NCI-H2107 treated with DMSO at 0.1 percent for 48 hours (cell line): Measurements from ENCODE around the gene APLF.
"Not testable (repeated sequence)": the region's sequence is repeated elsewhere in the genome, so short reads cannot be mapped to it uniquely, and the experiment has no call there.

Experiments used
- DNase-seq: peaks from one replicate; lab custom pipeline; 2025; ENCODE audit not compliant: unreplicated experiment; lab: John Stamatoyannopoulos, UW

The APLF gene

DNA sequence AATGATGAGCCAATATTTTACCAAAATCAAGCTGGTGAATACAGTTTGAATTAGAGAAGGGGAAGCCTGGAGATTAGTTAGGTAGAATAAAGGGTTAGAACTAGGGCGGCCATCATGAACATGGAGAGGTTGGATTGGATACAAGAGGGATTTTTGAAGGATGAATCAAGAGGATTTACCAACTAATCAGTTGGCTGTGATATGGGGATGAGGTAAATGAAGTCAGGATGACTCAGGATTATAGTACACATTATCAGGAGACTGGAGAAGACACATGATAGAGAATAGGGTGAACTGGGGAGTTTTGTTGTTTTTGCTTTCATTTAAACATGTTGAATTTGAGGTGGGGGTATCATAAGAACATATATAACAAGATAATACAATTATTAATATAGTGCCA lies 102.2 kb downstream of the APLF start:
- no peak for DNase-seq

DNA sequence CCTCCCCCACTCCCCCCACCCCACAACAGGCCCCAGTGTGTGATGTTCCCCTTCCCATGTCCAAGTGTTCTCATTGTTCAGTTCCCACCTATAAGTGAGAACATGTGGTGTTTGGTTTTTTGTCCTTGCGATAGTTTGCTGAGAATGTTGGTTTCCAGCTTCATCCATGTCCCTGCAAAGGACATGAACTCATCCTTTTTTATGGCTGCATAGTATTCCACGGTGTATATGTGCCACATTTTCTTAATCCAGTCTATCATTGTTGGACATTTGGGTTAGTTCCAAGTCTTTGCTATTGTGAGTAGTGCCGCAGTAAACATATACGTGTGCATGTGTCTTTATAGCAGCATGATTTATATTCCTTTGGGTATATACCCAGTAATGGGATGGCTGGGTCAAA lies 103.0 kb downstream of the APLF start:
- not testable (repeated sequence) for DNase-seq

DNA sequence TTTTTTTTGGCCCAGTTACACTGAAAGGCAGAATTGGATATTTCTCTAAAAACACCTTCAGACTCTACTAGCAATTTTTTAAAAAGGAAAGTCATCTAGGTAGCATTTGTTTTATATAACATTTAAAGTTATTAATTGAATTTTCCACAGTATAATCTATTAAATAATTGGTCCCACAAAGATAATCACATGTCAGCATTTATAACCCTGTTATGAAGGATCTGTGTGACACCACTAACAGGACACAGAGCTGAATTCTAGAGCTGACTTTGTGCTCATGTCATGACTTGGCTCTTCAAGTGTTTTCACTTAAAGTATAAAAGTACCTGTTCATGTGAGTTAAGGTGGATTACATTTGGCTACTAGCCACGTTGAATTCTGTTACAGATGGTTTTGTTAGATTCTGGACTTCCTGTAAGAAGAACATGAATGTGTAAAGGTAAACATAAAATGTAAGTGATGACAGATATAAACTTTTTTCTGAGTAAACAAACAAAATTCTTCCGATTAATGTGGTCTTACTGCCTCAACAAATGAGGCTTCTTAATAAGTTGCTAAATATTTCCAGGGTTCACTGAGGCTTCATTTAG lies 106.9 kb downstream of the APLF start:
- no peak for DNase-seq

DNA sequence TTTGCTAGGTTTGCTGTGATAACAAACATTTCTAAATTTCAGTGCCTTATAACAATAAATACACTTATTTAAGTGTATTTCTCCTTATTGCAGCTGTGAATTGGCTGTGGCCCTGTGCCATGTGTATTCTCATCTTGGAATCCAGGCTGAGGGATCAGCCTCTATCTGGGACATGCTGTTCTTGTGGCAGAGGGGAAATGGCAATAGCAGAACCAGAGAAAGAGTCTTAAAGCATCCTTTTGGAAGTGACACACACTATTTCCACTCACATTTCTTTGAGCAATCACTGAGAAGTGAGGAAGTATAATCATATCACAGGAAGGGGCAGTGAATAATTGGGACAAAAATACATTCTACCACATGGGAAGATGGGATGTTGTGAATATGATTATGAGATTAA lies 109.8 kb downstream of the APLF start:
- no peak for DNase-seq

DNA sequence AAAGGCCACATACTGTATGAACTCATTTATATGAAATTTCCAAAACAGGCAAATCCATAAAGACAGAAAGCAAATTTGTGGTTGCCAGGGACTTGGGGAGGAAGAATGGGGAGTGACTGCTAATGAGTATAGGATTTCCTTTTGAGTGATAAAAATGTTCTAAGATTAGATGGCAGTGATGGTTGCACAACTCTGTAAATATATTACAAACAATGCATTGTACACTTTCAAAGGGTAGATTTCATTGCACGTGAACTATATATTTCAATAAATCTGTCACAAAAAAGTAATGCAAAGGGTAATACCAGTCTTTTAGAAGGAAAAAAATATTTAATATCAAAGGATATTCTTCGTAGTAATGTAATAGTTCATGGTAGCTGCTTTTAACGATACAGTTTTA lies 112.3 kb downstream of the APLF start:
- no peak for DNase-seq

DNA sequence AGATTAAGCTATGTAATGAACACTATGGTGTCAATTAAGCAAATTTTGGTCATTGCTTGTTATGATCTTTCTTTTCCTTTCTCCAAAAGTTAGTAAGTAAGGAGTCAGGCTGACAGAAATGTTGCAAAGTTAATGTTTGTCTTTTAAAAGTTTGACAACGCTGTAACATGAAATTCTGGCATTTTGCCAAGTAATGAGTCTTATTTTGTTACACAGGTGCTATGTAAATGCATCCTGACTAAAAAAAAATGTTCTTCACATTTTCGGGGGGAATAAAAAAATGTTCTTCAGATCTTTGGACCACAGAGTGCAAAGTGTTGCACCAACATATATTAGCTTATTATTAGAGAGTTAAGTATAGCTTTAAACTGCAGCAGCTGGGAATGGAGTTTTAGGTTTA lies 121.2 kb downstream of the APLF start:
- DNase-seq: no peak

DNA sequence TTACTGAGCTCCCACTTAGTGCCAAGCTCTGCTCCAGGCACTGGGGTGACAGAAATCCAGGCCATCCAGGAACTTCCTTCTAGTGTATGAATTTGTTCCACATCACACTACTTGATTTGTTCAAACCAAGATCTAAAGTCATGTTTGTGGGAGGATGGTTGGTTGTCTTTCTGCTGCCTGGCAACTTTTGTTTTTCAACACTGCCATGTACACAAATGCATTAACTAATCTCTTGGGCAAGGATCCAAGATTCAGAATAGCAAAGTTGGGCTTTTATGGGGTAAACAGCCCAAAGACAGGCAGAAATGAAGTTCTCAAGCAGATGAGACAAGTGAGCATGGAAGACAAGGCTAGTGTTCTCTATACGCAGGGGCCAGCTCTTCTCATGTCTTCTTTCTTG lies 122.6 kb downstream of the APLF start:
- no peak for DNase-seq

DNA sequence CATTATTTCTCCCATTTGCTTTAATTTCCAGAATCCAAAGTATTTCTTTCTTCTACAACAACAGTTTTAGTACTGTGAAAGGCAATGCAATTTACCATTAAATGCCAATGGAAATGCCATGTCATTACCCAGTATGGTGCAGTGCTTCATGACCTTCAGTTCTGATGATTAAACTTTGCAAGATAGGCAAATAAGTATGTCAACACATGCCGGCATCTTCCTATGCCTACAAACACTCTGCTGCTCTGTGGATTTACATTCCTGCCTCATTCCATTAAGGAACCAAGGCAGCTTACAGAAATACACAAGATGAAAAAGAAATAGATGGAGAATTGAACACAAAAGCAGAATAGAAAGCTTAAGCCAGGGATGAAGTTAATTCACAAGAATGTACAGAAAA lies 123.3 kb downstream of the APLF start:
- no peak for DNase-seq

DNA sequence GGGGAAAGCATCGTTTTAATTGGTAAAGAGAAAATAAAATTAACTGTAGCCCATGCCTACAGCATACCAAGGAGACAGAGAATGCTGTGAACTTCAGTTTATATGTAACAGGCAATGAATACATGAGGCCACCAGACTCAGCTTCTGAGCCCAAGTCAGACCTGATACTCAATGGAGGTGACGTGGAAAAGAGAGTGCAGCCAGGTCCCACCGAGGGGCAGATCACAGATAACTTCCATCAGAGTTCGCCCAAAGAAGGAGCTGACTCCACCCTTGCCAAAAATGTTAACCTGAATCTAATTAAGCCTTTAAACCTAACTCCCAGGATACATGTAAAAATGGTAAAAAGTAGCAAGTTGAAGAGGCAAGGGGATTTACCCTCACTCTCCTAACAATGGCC lies 123.8 kb downstream of the APLF start:
- no peak for DNase-seq

DNA sequence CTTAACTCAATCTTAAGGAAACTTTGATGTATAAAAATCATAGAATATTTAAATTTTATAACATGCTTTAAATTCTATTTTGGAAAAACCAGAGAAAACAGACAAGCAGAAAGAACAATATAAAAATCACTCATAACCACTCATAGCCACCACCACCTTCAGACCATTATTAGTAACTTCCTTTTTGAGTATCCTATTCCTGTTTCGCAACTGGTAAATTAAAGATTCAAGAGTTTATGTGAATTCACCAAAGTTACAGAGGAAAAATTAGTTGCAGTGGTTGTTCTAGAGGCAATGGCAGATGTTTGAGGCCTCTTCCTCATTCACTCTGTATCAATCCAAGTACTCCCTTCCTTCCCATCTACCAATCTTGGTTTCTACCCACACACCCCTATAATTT lies 126.7 kb downstream of the APLF start:
- no peak for DNase-seq

DNA sequence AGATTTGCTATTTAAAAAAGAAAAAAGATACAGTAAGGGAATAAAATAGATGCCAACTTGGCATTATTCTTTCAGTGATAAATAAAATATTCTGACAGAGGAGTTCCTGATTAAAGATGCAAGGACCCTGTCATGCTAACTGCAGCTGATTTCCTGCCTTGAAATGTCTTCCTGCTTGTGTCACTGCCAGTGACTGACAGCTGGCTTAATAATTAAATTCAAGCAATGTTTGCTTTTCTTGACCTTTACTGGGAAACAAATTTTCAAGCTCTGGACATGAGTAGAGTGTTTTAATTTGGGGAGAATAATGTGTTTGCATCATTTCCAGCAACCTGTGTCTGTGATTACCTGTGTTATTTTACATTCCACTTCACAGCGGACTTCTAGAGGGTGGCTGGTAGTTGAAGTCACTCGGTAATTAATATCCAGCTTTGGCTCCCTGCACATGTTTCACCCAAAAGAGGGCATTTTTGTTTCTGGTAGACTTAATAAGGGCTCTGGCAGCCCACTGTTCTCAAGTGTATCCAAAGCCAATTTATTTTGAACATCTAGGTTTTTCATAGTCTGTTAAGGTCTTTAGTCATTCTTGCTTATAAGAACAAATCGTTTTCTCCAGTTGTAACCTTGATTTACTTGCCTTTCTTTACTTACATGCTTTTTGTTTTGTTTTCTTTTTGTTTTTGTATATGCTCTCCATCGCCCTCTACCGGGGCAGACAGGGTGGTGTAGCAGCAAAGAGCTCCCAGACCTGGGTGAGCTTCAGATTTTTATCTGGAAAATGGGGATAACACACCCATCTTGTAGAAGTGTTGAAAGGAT lies 127.5 kb downstream of the APLF start:
- DNase-seq: no peak

DNA sequence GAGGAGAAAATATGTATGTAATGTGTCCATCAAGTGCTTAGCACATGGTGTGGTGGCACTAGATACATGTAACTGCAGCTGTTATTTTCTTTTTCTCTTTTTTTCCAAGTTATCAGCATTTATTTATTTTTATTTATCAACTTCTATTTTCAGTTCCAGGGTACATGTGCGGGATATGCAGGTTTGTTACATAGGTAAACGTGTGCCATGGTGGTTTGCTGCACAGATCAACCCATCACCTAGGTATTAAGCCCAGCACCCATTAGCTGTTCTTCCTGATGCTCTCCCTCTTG lies 128.1 kb downstream of the APLF start:
- not testable (repeated sequence) for DNase-seq

DNA sequence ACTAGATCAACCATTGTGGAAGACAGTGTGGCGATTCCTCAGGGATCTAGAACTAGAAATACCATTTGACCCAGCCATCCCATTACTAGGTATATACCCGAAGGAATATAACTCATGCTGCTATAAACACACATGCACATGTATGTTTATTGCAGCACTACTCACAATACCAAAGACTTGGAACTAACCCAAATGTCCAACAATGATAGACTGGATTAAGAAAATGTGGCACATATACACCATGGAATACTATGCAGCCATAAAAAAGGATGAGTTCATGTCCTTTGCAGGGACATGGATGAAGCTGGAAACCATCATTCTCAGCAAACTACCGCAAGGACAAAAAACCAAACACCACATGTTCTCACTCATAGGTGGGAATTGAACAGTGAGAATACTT lies 133.1 kb downstream of the APLF start:
- not testable (repeated sequence) for DNase-seq

DNA sequence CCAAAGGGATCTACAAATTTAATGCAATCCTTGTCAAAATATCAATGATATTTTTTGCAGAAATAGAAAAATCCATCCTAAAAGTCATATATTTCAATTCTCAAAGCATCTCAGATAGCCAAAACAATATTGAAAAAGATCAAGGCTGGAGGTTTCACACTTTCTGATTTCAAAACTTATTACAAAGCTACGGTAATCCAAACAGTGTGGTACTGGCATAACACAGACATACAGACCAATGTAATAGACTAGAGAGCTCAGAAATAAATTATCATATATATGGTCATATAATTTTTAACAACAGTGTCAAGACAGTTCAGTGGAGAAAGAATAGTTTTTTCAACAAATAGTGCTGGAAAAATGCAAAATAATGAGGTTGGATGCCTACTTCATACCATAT lies 135.7 kb downstream of the APLF start:
- DNase-seq: no peak

DNA sequence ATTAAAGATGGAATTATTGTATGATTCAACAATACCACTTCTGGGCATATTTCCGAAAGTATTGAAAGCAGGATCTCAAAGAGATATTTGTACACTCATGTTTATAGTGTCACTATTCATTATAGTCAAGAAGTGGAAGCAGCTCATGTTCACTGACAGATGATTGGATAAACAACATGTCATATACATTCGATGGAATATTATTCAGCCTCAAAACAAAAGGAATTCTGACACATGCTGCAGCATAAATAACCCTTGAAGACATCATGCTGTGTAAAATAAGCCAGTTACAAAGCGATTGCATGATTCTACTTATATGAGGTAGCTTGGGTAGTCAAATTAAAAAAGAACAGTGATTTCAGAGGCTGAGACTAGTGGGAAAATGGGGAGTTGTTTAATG lies 136.7 kb downstream of the APLF start:
- no peak for DNase-seq

DNA sequence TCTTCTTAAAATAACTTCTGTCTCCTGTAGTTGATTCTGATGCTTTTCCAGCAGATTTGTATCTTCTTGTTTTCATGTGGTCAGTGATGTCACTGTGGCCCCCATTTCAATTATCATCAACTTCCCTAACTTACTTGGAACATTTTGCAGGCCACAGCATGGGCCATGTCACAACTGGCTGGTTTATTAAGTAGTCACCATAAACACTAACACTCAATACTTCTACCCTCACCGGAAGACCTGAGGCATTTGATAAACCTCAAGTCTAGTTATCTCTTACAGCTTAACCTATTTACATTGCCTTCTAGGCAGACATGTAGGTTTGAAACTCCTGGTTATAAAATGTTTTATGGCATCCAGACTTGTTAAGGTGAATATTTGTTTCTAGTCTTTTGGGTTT lies 138.6 kb downstream of the APLF start:
- no peak for DNase-seq

DNA sequence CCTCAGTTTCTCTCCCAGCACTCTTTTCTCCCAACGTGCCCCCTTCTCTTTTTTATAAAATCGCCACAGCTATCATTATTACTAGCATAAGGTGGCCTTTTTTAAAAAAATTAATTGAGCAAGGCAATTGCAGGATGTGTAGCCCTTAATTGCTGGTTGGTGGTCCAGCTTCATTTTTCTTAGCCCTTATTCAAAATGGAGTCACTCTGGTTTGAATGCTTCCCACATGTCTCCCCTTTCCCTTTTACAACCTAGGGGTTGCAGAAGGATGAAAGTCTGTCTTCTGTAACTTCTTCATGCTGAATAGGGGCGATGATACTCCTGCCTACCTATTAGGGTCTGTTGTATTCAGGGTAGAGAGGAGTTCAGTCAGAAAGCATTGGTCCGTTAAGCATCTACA lies 139.4 kb downstream of the APLF start:
- no peak for DNase-seq

DNA sequence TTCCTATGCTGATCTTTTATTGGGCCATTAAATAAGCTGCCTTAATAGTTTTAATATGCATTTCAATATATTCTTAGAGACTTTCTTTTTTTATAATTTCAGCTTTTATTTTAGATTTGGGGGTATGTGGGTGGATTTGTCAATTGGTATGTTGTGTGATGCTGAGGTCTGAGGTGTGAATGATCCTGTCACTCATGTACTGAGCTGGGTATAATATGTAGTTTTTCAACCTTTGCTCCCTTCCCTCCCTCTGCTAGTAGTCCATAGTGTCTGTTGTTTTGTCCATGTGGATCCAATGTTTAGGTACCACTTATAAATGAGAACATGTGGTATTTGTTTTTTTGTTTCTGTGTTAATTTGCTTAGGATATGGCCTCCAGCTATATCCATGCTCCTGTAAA lies 140.5 kb downstream of the APLF start:
- DNase-seq: no peak

DNA sequence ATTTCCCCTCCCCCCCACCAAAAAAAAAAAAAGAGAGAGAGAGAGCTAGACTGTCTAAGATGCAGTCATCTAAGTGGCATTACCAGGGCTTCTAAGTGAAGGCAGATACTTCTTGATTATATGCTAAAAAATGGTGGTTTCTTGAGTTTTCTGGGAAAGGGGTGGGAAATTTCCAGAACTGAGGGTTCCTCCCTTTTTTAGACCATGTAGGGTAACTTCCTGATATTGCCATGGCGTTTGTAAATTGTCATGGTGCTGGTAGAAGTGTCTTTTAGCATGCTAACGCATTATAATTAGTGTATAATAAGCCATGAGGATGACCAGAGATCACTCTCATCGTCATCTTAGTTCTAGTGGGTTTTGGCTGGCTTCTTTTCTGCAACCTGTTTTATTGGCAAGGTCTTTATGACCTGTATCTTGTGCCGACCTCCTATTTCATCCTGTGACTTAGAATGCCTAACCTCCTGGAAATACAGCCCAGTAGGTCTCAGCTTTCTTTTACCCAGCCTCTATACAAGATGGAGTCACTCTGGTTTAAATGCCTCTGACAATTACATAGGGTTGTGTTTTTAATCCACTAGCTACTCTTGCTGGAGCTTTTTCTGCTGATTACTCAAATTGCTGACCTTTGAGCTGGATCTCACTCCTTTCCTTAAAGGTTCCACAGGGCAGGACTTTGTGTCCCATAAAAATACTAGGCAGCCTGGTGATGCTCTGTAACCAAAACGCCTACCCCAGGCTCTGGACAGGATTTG lies 145.6 kb downstream of the APLF start:
- DNase-seq: no peak

DNA sequence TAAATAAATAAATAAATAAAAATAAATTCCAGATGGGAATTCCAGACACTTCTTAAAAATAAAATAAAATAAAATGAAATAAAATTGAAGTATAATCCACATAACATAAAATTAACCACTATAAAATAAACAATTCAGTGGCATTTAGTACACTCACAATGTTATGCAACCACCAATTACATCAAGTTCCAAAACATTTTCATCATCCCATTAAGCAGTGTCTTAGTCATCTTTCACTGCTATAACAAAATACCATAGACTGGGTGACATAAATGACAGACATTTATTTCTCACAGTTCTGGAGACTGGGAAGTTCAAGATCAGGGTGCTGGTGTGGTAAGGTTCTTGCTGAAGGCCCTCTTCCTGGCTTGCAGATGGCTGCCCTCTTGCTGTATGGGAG lies 153.4 kb downstream of the APLF start:
- DNase-seq: no peak

DNA sequence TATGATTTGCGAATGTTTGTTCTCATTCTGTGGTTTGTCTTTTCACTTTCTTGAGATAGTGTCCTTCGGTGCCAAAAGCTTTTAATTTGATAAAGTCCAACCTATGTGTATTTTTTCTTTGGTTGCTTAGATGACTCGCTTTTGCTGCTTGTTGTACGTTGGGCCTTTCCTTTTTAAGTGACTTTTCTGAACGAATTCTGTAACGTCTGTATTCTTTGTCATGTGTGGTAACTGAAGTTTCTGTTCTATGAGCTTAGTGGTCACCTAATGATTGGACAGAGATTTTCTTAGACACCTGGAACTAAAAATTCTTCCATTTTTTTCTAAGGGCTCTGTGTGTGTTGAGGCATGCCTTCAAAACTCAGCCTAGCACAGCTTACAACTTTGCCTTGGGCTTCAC lies 156.4 kb downstream of the APLF start:
- DNase-seq: no peak

DNA sequence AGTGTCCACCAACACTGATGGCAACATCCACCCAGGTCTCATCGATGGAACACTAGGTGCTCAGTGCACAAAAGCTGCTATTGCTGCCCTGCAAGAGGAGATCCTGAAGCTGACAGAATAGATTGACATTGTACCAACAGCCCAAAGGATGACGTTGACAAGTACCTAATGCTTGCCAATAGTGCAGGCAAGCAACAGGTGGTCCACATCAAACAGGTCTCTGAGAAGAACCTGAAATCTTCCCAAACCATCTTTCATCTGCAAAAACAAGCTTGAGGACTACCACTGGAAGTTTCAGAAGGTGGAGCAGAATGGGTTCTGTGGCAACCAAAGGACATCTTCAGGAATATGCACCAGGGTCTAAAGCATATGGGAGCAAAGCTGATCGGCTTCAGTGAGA lies 160.2 kb downstream of the APLF start:
- no peak for DNase-seq
